Liver (tissue), 9 donors: Measurements from ENCODE around the gene TMEM40. TPM values are rescaled to one million over a fixed set of nuclear protein-coding genes. Genes with fewer than 3 reads are reported as not detected.

Source experiments
- DNase-seq: peaks from one replicate; pipeline ENCODE4 v3.0.0-alpha.2; 2017; ENCODE audit warnings: low spot score
- H3K27ac ChIP-seq, 2 donors: one replicate each; pipeline ENCODE4 v1.7.0; 2013; ENCODE audit warnings: inconsistent platforms in 2 of 2, low read length in 2 of 2, control low read depth in 1 of 2, low read depth in 1 of 2, mild to moderate bottlenecking in 1 of 2
- H3K27me3 ChIP-seq, 4 donors: one replicate each; pipeline versions ENCODE4 v1.6.1 to v1.7.0; 2013; ENCODE audit warnings: low read length in 3 of 4, inconsistent platforms in 1 of 4, mild to moderate bottlenecking in 1 of 4, moderate library complexity in 1 of 4; ENCODE audit not compliant: control insufficient read depth in 4 of 4, insufficient read depth in 4 of 4
- H3K36me3 ChIP-seq, 4 donors: one replicate each; pipeline versions ENCODE4 v1.6.1 to v1.7.0; 2013; ENCODE audit warnings: low read length in 3 of 4, mild to moderate bottlenecking in 3 of 4, low read depth in 1 of 4, moderate library complexity in 1 of 4; ENCODE audit not compliant: control insufficient read depth in 4 of 4, insufficient read depth in 3 of 4
- H3K4me1 ChIP-seq, 4 donors: one replicate each; pipeline versions ENCODE4 v1.6.1 to v1.7.0; 2013; ENCODE audit warnings: low read length in 3 of 4, mild to moderate bottlenecking in 3 of 4, moderate library complexity in 1 of 4; ENCODE audit not compliant: control insufficient read depth in 4 of 4, insufficient read depth in 4 of 4
- H3K4me3 ChIP-seq, 3 donors: one replicate each; pipeline versions ENCODE4 v1.6.1 to v1.7.0; 2013; ENCODE audit warnings: low read length in 3 of 3, control low read depth in 1 of 3, low read depth in 1 of 3, mild to moderate bottlenecking in 1 of 3
- H3K9ac ChIP-seq, 2 donors: one replicate each; pipeline ENCODE4 v1.7.0; 2013; ENCODE audit warnings: low read length in 2 of 2, mild to moderate bottlenecking in 2 of 2, moderate library complexity in 2 of 2, control low read depth in 1 of 2, low read depth in 1 of 2
- H3K9me3 ChIP-seq, 4 donors: one replicate each; pipeline versions ENCODE4 v1.6.1 to v1.7.0; 2013; ENCODE audit warnings: low read length in 3 of 4; ENCODE audit not compliant: control insufficient read depth in 4 of 4
- EGR1 ChIP-seq, 2 donors: IDR thresholded peaks; 2 replicates each; pipeline ENCODE4 v1.6.1; 2016 to 2018; ENCODE audit warnings: antibody characterized with exemption in 2 of 2, low read depth in 2 of 2
- FOXA1 ChIP-seq: IDR thresholded peaks from 2 replicates; pipeline ENCODE4 v1.6.1; 2016; ENCODE audit warnings: antibody characterized with exemption
- FOXA2 ChIP-seq: IDR thresholded peaks from 2 replicates; pipeline ENCODE4 v1.6.1; 2016; ENCODE audit warnings: antibody characterized with exemption
- GABPA ChIP-seq, 2 donors: IDR thresholded peaks in 1 of 2; conservative IDR thresholded peaks in 1 of 2; 2 replicates each; pipeline ENCODE4 v1.6.1; 2016; ENCODE audit warnings: antibody characterized with exemption in 2 of 2, mild to moderate bottlenecking in 1 of 2, moderate library complexity in 1 of 2
- HNF4A ChIP-seq, 2 donors: conservative IDR thresholded peaks; 2 replicates each; pipeline ENCODE4 v1.6.1; 2016; ENCODE audit warnings: antibody characterized with exemption in 2 of 2, mild to moderate bottlenecking in 2 of 2
- JUND ChIP-seq, 2 donors: IDR thresholded peaks; 2 replicates each; pipeline ENCODE4 v1.6.1; 2016; ENCODE audit warnings: antibody characterized with exemption in 2 of 2
- NR2F2 ChIP-seq: IDR thresholded peaks from 2 replicates; pipeline ENCODE4 v1.6.1; 2016; ENCODE audit warnings: antibody characterized with exemption
- RAD21 ChIP-seq, 2 donors: IDR thresholded peaks; 2 replicates each; pipeline ENCODE4 v1.6.1; 2016; ENCODE audit warnings: antibody characterized with exemption in 2 of 2, mild to moderate bottlenecking in 2 of 2
- RXRA ChIP-seq, 2 donors: IDR thresholded peaks; 2 replicates each; pipeline ENCODE4 v1.6.1; 2017 to 2018; ENCODE audit warnings: antibody characterized with exemption in 2 of 2, mild to moderate bottlenecking in 1 of 2
- TAF1 ChIP-seq: conservative IDR thresholded peaks from 2 replicates; pipeline ENCODE4 v1.6.1; 2016; ENCODE audit warnings: antibody characterized with exemption, mild to moderate bottlenecking
- YY1 ChIP-seq: IDR thresholded peaks from 2 replicates; pipeline ENCODE4 v1.6.1; 2016; ENCODE audit warnings: antibody characterized with exemption, mild to moderate bottlenecking
- WGBS: extraction: QIAGEN DNeasy Blood & Tissue Kit; methylation state at CpG from one replicate; pipeline ENCODE4 v1.1.7; 2013; 5-methylcytosine and 5-hydroxymethylcytosine counted together
- polyA plus RNA-seq, 2 donors: library from polyadenylated mRNA; stranded (reverse) in 1 of 2; unstranded in 1 of 2; fragments of 200-250 nt in 1 of 2; fragments of >200 nt in 1 of 2; fragmentation: Nextera tagmentation in 1 of 2; extraction: Ambion mirVana in 1 of 2; gene quantifications; one replicate each; pipeline versions ENCODE4 v1.2.1 to v1.2.3, GENCODE V29; 2013 to 2015
- total RNA-seq, 2 donors: library from RNA; depleted of rRNA; stranded (reverse); fragments of >200 nt; gene quantifications; one replicate each; pipeline ENCODE4 v1.2.3, GENCODE V29; 2014
- TF ChIP-seq, protein P1 (sequence below): IDR thresholded peaks from 2 replicates; pipeline ENCODE4 v1.6.1; 2016; ENCODE audit warnings: antibody characterized with exemption
- TF ChIP-seq, protein P2 (sequence below): IDR thresholded peaks from 2 replicates; pipeline ENCODE4 v1.6.1; 2016; ENCODE audit warnings: antibody characterized with exemption
- TF ChIP-seq, protein P3 (sequence below): IDR thresholded peaks from 2 replicates; pipeline ENCODE4 v1.6.1; 2016; ENCODE audit warnings: antibody characterized with exemption
- TF ChIP-seq, protein P4 (sequence below): IDR thresholded peaks from 2 replicates; pipeline ENCODE4 v1.6.1; 2016; ENCODE audit warnings: antibody characterized with exemption, mild to moderate bottlenecking
- TF ChIP-seq, protein P5 (sequence below): fragments of 150-350 bp; IDR thresholded peaks from 2 replicates; pipeline ENCODE4 v1.5.1; 2017; ENCODE audit warnings: improper control_type of control experiment, low read depth, low read length; ENCODE audit not compliant: missing input control
- donor health status: healthy.
- donor health status: healthy.
- donor health status: healthy.
- donor health status: healthy.
- donor health status: healthy.

TMEM40 gene
- total and polyA plus RNA-seq, 4 donors, result 0.57 to 0.79 TPM; not detected in 2

DNA sequence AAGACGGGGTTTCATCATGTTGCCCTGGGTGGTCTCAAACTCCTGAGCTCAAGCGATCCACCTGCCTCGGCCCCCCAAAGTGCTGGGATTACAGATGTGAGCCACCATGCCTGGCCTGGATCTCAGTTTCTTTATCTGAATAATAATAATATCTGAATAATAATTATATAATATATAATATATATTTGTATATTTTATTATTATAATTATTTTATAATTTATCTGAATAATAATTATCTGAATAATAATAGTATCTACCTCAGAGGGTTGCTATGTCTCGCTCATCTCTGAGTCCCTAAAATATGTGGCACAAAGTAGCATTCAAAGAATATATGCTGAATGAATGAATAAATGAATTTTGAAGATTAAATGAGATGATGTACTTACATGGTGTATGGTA lies 44.8 kb downstream of the TMEM40 start:
- WGBS, result 96% methylated on average over 4 of the region's 4 CpGs
- Histone ChIP-seq H3K9ac (no peak overlapping the region), H3K9me3 (no peaks in the 10 kb centered on the region), H3K36me3 (no peaks in the 10 kb centered on the region), H3K27me3 (no peaks in the 10 kb centered on the region), H3K4me1 (peaks cover 0 to 1% (median 0%) of the 10 kb centered on the region in 4 donors), H3K4me3 (no peak overlapping the region), H3K27ac (no peak overlapping the region)
- DNase-seq, result no peak
- TF ChIP-seq FOXA1, result no peak
- TF ChIP-seq RXRA (IDR thresholded peaks at IDR 0.05), result no peak
- no peak for TF ChIP-seq YY1
- no peak for TF ChIP-seq JUND (IDR thresholded peaks at IDR 0.05)
- TF ChIP-seq, protein P1, sequence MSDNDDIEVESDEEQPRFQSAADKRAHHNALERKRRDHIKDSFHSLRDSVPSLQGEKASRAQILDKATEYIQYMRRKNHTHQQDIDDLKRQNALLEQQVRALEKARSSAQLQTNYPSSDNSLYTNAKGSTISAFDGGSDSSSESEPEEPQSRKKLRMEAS, result no peak
- TF ChIP-seq, protein P2, sequence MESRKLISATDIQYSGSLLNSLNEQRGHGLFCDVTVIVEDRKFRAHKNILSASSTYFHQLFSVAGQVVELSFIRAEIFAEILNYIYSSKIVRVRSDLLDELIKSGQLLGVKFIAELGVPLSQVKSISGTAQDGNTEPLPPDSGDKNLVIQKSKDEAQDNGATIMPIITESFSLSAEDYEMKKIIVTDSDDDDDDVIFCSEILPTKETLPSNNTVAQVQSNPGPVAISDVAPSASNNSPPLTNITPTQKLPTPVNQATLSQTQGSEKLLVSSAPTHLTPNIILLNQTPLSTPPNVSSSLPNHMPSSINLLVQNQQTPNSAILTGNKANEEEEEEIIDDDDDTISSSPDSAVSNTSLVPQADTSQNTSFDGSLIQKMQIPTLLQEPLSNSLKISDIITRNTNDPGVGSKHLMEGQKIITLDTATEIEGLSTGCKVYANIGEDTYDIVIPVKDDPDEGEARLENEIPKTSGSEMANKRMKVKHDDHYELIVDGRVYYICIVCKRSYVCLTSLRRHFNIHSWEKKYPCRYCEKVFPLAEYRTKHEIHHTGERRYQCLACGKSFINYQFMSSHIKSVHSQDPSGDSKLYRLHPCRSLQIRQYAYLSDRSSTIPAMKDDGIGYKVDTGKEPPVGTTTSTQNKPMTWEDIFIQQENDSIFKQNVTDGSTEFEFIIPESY, result no peak
- no peak for TF ChIP-seq RAD21 (IDR thresholded peaks at IDR 0.05)
- TF ChIP-seq NR2F2, result no peak
- TF ChIP-seq, protein P3, sequence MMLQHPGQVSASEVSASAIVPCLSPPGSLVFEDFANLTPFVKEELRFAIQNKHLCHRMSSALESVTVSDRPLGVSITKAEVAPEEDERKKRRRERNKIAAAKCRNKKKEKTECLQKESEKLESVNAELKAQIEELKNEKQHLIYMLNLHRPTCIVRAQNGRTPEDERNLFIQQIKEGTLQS, result no peak
- TF ChIP-seq HNF4A (conservative IDR thresholded peaks at IDR 0.05), result no peak
- TF ChIP-seq TAF1, result no peak
- TF ChIP-seq, protein P4, sequence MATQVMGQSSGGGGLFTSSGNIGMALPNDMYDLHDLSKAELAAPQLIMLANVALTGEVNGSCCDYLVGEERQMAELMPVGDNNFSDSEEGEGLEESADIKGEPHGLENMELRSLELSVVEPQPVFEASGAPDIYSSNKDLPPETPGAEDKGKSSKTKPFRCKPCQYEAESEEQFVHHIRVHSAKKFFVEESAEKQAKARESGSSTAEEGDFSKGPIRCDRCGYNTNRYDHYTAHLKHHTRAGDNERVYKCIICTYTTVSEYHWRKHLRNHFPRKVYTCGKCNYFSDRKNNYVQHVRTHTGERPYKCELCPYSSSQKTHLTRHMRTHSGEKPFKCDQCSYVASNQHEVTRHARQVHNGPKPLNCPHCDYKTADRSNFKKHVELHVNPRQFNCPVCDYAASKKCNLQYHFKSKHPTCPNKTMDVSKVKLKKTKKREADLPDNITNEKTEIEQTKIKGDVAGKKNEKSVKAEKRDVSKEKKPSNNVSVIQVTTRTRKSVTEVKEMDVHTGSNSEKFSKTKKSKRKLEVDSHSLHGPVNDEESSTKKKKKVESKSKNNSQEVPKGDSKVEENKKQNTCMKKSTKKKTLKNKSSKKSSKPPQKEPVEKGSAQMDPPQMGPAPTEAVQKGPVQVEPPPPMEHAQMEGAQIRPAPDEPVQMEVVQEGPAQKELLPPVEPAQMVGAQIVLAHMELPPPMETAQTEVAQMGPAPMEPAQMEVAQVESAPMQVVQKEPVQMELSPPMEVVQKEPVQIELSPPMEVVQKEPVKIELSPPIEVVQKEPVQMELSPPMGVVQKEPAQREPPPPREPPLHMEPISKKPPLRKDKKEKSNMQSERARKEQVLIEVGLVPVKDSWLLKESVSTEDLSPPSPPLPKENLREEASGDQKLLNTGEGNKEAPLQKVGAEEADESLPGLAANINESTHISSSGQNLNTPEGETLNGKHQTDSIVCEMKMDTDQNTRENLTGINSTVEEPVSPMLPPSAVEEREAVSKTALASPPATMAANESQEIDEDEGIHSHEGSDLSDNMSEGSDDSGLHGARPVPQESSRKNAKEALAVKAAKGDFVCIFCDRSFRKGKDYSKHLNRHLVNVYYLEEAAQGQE, result no peak
- TF ChIP-seq EGR1 (IDR thresholded peaks at IDR 0.05; ENCODE audit: low read depth in 2 of 2), result no peak

DNA sequence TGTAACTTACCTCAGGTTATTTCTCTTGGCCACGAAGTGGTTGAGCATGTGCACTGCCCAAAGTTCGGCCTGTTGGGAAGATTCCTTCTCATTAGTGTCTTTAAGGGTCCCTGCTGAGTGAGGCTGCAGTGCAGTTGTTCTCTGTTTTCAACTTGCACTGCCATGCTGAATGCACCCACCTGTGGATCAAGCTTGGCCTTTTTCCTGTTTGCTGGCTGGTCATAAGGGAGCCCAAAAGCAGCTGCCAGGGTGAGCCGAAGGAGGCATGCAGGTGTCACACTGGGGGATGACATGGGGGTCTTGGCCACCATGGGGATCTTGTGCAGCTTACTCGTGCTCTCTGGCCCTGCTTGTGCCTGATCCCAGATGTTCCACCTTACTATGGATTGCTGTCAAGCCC lies 49.0 kb downstream of the TMEM40 start:
- TF ChIP-seq RAD21 (IDR thresholded peaks at IDR 0.05), result no peak
- DNase-seq, result no peak
- Histone ChIP-seq H3K4me3 (no peak overlapping the region), H3K9ac (no peak overlapping the region), H3K4me1 (peaks cover 0 to 3% (median 0%) of the 10 kb centered on the region in 4 donors), H3K9me3 (no peaks in the 10 kb centered on the region), H3K36me3 (no peaks in the 10 kb centered on the region), H3K27me3 (no peaks in the 10 kb centered on the region), H3K27ac (no peak overlapping the region)
- WGBS, result 83% methylated on average over 4 of the region's 4 CpGs

DNA sequence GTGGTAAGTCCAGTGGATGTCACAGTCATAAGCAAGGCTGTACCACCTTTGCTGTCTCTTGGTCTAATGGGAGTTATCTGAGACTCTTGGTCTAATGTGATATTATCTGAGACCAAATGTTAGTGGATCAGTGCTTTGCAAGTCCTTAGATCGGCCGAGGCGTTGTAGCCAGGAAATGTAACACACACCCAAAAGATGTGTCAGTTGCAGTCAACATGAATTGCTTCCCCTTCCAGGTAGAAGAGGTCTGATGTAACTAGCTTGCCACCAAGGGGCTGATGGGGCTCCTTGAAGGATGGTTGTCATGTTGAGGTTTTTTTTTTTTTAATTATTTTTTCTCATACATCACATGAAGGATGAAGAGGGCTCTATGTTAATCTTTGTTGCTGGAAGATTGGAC lies 49.7 kb downstream of the TMEM40 start:
- H3K27me3 ChIP-seq, result no peaks in the 10 kb centered on the region
- TF ChIP-seq HNF4A (conservative IDR thresholded peaks at IDR 0.05) (no peak), TAF1 (no peak), FOXA2 (no peak), YY1 (no peak), GABPA (IDR thresholded peaks at IDR 0.05 in 1 of 2, conservative IDR thresholded peaks at IDR 0.05 in 1 of 2) (no peak)
- TF ChIP-seq, protein P5, sequence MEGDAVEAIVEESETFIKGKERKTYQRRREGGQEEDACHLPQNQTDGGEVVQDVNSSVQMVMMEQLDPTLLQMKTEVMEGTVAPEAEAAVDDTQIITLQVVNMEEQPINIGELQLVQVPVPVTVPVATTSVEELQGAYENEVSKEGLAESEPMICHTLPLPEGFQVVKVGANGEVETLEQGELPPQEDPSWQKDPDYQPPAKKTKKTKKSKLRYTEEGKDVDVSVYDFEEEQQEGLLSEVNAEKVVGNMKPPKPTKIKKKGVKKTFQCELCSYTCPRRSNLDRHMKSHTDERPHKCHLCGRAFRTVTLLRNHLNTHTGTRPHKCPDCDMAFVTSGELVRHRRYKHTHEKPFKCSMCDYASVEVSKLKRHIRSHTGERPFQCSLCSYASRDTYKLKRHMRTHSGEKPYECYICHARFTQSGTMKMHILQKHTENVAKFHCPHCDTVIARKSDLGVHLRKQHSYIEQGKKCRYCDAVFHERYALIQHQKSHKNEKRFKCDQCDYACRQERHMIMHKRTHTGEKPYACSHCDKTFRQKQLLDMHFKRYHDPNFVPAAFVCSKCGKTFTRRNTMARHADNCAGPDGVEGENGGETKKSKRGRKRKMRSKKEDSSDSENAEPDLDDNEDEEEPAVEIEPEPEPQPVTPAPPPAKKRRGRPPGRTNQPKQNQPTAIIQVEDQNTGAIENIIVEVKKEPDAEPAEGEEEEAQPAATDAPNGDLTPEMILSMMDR, result no peak
- TF ChIP-seq, protein P2, result no peak
- TF ChIP-seq, protein P3, result no peak
- no peak overlapping the region for H3K4me3 ChIP-seq
- no peak overlapping the region for H3K27ac ChIP-seq
- DNase-seq, result no peak
- no peaks in the 10 kb centered on the region for H3K9me3 ChIP-seq
- 82% methylated on average over 3 of the region's 3 CpGs for WGBS
- no peak overlapping the region for H3K9ac ChIP-seq
- H3K4me1 ChIP-seq, result peaks cover 0 to 3% (median 0%) of the 10 kb centered on the region in 4 donors
- no peaks in the 10 kb centered on the region for H3K36me3 ChIP-seq
